Stimulated activated CD4-positive, alpha-beta T cell treated with anti-CD3 and anti-CD28 coated beads, TNF-alpha, amount 100 ng/mL, for 48 hours (primary cell): ENCODE measurements around the gene PRAC1.

Source experiments
- DNase-seq, 3 donors: peaks; one replicate each; pipeline ENCODE4 v3.0.0-alpha.2; 2020; ENCODE audit warnings: low read depth in 3 of 3

Gene PRAC1

GRCh38 chr17:48747445-48748363, 25.4 kb upstream of the PRAC1 start:
- DNase-seq: no peak

GRCh38 chr17:48746916-48747444, 24.7 kb upstream of the PRAC1 start:
- no peak for DNase-seq

DNA sequence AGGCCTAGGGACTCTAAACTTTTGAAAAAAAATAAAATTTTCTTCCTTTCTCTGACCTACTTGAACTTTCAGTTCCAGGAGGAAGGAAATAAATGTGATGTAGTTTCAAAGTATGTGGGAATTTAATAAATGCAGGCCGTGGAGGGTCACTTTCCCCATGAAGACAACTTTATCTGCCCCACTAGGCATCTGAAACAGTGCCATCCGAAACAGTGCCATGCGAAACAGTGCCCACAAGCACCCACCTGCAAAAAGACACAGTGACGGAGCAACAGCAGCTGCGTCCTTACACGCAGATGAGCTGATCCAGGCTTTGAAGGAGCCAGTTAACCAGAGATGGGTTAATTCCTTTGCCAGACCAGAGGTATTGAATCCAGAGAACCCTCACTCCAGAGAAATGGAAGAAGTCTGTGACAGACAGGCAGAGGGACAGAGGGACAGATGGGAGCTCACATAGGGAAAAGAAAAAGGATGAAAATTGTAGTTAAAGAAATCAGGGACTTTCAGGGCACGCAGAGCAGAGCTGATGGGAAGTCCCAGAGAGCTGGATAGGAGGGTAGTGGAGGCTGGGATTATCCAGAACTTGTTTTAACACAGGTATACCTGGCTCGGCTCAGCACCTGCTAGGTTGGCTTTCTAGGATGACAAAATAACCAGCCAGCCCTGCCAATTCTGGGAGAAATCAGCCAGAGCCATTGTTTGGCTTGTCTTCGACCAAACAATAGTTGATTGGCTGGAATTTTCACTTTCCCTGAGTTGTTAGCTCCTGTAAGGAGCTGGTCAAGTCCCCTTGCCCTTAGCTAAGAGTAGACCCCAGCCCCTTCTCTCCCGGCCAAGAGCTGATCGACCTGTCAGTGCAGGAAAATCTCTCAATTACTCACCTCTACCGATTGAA, 23.3 kb upstream of the PRAC1 start:
- no peak for DNase-seq

- DNase-seq: no peak
These were observed 18.2 kb upstream of the PRAC1 start for GRCh38 chr17:48740537-48740936.

GRCh38 chr17:48738803-48739526, 16.6 kb upstream of the PRAC1 start:
- no peak for DNase-seq

DNA sequence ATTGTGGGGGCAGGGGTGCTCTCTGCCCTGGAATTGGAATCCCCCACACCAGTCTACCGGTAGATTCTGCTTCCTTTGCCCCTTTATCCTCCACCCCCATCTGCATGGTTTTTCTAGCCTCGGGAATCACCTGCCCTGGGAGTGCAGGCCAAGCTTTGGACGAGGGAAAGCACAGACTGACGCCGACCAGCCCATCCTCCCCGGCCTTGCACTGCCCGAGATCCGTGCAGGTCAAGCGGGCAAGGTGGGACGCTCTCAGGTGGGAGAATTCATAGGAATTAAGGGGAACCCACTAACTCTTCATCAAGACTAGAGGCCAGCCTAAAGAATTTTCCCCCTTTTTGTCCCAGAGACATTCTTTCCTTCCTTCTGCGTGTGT, 16.1 kb upstream of the PRAC1 start:
- DNase-seq: no peak

GRCh38 chr17:48737330-48738043, 15.2 kb upstream of the PRAC1 start:
- no peak for DNase-seq

GRCh38 chr17:48735062-48735351, 12.7 kb upstream of the PRAC1 start:
- no peak for DNase-seq

DNA sequence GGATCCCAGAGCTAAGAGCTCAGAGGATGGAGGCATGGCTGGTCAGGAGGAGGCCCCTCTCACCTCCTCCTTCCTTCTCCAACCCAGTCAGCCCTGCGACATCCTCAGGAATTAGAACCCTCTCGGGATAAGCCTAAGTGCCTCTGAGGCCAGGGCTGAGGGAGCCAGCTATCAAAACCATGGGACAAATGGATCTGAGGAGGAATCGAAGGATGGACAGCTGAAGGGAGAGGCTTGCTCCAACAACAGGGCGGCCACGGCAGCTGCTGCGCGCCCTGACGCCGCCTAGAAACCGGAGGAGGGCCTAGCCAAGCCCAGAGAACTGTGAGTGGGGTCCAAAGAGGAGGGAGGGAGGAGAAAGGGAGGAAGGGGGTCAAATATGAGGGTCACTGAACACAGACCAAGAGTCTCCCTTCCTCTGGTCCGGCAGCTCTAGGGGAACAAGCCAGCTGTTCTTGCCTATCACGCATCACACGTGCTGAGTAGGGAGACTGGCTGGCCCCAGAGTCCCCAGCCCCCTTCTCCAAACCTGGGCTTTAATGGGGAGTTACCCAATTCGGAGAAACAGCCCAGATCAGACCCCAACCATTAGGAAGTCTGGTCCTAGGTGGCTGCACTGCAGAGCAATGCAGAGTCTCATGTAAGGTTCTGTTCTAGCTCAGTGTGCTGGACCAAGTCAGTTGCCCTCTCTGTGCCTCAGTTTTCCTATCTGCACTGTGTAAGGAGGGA, 12.2 kb upstream of the PRAC1 start:
- no peak for DNase-seq

GRCh38 chr17:48733632-48734328, 11.5 kb upstream of the PRAC1 start:
- no peak for DNase-seq

- no peak for DNase-seq
These were observed 10.6 kb upstream of the PRAC1 start for GRCh38 chr17:48732688-48733629.

- no peak for DNase-seq
These were observed 9.0 kb upstream of the PRAC1 start for GRCh38 chr17:48731355-48731754.

DNA sequence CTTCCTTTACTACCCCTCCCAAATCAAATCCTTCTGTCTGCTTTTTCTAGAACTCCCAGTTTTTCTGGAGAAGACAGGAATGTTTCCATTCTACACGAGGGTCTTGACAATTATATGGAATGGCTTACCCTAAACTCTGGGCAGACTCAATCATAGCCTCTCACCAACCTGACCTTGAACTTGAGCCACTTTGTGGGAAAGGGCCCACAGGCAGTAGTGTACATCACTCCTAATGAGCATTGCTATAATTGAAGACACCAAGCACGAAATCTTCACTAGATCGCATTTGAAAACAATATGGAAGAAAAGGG, 7.9 kb upstream of the PRAC1 start:
- DNase-seq: no peak

GRCh38 chr17:48729335-48730239, 7.3 kb upstream of the PRAC1 start:
- DNase-seq: no peak

GRCh38 chr17:48728232-48729231, 6.2 kb upstream of the PRAC1 start, which contains the start of gene HOXB13:
Gene HOXB13 (minus strand): TSS chr17:48728750. CDS start chr17:48728593, 157 bp downstream.
- DNase-seq: peak in 1 of 3 donors; percentile 24

- no peak for DNase-seq
These were observed 5.3 kb upstream of the PRAC1 start for GRCh38 chr17:48727415-48728175.
